NCI-H2107 treated with DMSO at 0.1 percent for 48 hours (cell line): Measurements from ENCODE around the gene DCAF6.

Experiments used
- DNase-seq: peaks from one replicate; lab custom pipeline; 2025; ENCODE audit not compliant: unreplicated experiment; lab: John Stamatoyannopoulos, UW

The DCAF6 gene

GRCh38 chr1:167955915-167956314 is 19.4 kb downstream of the DCAF6 start:
- DNase-seq = no peak

GRCh38 chr1:167957710-167958109 is 21.2 kb downstream of the DCAF6 start:
- no peak for DNase-seq

DNA sequence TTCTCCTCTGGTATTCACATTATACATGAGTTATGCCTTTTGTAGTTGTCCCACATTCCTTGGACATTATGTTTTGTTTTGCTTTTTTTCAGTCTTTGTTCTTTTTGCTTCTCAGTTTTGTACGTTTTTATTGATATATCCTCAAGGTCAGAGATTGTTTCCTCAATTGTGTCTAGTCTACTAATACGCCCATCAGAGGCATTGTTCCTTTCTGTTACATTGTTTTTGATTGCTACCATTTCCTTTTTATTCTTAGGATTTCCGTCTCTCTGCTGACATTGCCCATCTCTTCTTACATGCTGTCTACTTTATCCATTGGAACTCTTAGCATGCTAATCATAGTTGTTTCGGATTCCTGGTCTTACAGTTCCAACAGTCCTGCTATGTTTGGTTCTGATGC is 28.2 kb downstream of the DCAF6 start:
- no peak for DNase-seq

GRCh38 chr1:167966050-167966449 is 29.6 kb downstream of the DCAF6 start:
- DNase-seq = no peak

GRCh38 chr1:167968569-167968968 is 32.1 kb downstream of the DCAF6 start:
- no peak for DNase-seq

- DNase-seq = no peak
Measured at GRCh38 chr1:167973832-167974231, 37.3 kb downstream of the DCAF6 start.

- no peak for DNase-seq
Measured at GRCh38 chr1:167974698-167975097, 38.2 kb downstream of the DCAF6 start.

- DNase-seq = no peak
Measured at GRCh38 chr1:167977245-167977644, 40.8 kb downstream of the DCAF6 start.

DNA sequence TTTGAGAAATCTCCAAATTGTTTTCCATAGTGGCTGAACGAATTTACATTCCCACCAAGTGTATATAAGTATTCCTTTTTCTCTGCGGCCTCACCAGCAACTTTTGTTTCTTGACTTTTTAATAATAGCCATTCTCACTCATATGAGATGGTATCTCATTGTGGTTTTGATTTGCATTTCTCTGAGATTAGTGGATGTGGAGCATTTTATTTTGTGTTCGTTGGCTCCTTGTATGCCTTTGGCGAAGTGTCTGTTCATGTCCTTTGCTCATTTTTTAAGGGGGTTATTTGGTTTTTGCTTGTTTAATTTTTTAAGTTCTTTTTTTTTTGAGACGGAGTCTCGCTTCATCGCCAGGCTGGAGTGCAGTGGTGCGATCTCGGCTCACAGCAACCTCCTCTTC is 45.5 kb downstream of the DCAF6 start:
- DNase-seq = no peak

GRCh38 chr1:167983797-167984420 is 47.4 kb downstream of the DCAF6 start:
- DNase-seq = no peak

DNA sequence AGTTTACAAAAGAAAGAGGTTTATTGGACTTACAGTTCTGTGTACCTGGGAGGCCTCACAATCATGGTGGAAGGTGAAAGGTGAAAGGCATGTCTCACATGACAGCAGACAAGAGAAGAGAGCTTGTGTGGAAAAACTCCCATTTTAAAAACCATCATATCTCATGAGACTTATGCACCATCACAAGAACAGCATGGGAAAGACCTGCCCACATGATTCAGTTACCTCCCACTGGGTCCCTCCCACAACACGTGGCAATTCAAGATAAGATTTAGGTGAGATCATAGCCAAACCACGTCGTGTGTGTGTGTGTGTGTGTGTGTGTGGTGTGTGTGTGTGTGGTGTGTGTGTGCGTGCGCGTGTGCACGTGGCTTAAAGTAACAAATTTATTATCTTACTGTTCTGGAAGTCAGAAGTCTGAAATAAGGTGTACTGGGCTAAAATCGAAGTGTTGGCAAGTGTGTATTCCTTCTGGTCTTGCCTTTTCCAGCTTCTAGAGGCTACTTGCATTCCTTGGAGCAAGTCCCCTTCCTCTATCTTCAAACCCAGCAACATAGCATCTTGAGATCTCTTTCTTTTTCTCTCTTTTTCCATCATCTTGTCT is 48.5 kb downstream of the DCAF6 start:
- no peak for DNase-seq

- DNase-seq = no peak
Measured at GRCh38 chr1:167987174-167987573, 50.7 kb downstream of the DCAF6 start.

GRCh38 chr1:167991546-167991945 is 55.1 kb downstream of the DCAF6 start:
- no peak for DNase-seq

DNA sequence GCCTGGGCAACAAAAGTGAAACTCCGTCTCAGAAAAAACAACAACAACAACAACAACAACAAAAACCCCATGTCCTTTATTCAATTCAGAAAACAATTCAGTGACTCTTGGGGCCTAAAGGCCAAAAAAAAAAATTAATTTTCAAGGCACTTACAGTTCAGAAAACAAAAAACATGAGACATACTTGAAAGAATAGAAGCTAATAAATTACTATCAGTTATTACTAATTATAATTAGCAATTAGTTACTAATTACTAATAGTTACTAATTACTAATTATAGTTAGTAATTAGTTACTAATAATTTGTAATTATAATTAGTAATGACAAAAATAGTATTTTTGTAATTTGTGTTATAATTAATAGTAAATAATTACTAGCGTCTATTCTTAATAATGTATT is 57.2 kb downstream of the DCAF6 start:
- DNase-seq = no peak

DNA sequence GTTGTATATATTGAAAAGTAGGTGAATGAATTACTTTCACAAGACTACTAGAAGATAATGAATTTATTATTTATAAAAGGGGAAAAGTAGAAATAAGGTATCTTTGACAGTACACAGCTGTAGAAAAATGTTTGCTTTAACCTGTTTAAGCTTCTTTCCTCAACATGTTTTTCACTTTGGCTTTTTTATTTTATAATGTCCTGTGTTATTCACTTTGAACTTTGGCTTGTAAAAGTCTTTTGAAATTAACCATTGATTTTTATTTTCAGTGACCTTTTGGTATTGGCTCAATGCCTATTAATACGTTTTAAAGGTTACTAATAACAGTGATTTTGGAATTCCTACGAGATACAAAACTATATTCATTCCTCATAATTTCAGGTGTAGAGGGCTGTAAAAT is 58.1 kb downstream of the DCAF6 start:
- no peak for DNase-seq

GRCh38 chr1:167995038-167995437 is 58.6 kb downstream of the DCAF6 start:
- no peak for DNase-seq

DNA sequence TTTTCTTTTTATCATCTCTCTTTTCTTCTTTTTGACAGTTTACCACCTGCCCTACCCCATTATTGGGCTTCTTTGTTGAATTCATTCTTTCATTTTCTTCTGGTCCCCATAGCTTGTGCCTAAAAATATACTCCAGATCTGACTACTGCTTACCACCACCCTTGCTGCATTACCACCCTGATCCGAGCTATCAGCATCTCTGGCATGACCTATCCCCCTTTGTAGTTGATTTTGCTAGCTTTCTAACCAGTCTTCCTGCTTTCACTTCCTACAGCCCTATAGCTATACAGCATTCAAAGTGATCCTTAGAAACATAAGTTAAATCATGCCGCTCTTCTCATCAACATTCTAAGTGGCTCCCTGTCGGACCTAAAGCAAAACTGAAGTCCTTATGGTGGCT is 59.8 kb downstream of the DCAF6 start:
- no peak for DNase-seq

GRCh38 chr1:167997037-167997575 is 60.6 kb downstream of the DCAF6 start:
- no peak for DNase-seq

- no peak for DNase-seq
Measured at GRCh38 chr1:167999877-168000276, 63.4 kb downstream of the DCAF6 start.

DNA sequence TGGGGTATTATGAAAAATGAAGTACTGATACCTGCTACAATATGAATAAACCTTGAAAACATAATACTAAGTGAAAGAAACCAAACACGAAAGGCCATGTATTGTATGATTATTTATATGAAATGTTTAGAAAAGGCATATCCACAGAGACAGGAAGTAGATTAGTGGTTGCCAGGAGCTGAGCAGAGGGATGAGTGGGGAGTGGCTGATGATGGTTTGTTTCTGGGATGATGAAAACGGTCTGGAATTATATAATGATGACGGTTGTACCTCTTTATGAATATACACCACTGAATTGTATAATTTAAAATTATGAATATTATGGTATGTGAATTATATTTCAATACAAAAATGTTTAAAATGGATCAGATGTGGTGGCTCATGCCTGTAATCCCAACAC is 64.2 kb downstream of the DCAF6 start:
- DNase-seq = no peak

GRCh38 chr1:168001213-168001612 is 64.7 kb downstream of the DCAF6 start:
- no peak for DNase-seq

DNA sequence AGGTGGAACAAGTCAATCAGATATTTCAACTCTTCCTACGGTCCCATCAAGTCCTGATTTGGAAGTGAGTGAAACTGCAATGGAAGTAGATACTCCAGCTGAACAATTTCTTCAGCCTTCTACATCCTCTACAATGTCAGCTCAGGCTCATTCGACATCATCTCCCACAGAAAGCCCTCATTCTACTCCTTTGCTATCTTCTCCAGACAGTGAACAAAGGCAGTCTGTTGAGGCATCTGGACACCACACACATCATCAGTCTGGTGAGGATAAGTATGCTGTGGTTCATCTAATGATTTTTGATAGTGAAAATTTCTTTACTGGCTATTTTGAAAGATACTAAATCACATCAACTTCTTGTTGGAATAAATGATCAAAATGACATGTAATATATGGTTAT is 68.0 kb downstream of the DCAF6 start:
- no peak for DNase-seq

- no peak for DNase-seq
Measured at GRCh38 chr1:168005529-168005928, 69.0 kb downstream of the DCAF6 start.
